Brain pericyte (primary cell): ENCODE data around the gene MAGIX.

Experiments
- DNase-seq: peaks from one replicate; pipeline ENCODE4 v3.0.0-alpha.2; 2012; ENCODE audit warnings: low read depth, low spot score

The MAGIX gene

DNA sequence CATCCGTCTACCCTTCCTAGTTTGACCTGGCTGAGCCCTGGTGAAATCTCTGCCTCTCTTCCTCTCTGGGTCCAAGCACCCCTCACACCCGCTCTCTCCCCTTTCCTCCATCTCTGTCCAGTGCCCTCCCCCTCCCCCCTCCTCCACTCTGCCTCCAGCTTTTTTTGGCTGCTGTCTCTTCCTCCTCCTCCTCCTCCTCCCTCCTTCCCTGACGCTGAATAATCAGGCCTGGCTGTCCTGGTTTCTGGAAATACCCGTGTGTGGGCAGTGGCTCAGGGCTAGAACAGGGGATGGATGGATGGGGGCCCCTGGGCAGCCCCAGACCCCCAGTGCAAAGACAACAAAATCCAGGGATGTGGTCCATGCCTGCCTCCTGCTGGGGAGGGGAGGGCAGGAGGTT, 42.2 kb downstream of the MAGIX start:
- DNase-seq, result no peak

DNA sequence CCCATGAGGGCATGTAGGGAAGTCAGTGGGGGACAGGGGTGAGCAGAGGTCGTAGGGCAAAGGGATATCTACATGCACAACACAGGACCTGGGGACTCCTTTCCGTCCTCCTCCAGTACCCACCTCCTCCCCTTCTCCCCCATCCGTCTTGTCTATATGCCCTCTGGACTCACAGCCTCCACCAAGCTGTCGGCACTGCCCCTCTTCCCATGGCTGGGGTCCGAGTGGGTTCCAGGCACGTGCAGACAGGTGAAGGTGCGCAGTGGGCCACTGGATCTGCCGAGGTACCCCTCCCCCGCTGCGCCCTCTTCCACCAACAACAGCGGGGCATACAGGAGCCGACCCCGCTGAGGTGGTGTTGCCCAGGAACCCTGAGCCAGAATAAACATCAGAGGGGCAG, 42.9 kb downstream of the MAGIX start:
- DNase-seq, result no peak

DNA sequence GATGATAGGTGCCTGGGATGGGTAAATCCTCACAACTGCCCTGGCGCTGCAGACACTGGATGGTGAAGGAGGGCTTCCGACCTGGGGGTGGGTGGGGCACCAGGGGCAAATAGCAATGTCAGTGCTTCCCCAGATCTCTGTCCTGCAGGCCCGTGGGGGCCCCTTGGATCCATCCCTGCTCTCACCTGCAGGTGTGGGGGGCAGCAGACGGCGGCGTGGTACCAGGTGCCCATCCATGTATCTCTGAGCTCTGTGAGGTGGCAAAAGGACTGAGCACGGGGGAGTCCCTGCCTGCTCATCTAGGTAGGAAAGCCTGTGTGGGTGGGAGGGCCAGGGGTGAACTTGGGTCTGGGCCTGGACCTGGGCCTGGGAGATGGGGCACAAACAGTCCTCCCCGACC, 44.0 kb downstream of the MAGIX start:
- DNase-seq, result no peak

DNA sequence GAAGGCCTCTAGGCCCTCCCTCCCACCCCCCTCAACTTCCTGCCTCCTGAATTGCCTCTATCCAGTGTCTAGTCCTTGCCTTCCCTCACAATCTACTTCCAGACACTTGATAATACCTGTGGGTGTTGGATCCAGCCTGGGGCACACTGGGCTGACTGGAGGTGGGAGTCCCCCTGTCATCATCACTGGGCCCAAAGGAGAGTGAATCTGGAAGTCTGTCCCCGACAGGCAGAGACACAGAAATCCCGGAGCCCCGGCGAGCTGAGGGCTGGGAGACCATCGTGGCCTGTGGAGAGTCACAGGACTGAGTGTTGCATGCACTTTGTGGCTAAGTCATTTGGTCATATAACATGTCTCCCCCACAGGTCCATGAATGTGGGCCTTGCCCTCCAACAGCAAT, 45.8 kb downstream of the MAGIX start:
- no peak for DNase-seq

DNA sequence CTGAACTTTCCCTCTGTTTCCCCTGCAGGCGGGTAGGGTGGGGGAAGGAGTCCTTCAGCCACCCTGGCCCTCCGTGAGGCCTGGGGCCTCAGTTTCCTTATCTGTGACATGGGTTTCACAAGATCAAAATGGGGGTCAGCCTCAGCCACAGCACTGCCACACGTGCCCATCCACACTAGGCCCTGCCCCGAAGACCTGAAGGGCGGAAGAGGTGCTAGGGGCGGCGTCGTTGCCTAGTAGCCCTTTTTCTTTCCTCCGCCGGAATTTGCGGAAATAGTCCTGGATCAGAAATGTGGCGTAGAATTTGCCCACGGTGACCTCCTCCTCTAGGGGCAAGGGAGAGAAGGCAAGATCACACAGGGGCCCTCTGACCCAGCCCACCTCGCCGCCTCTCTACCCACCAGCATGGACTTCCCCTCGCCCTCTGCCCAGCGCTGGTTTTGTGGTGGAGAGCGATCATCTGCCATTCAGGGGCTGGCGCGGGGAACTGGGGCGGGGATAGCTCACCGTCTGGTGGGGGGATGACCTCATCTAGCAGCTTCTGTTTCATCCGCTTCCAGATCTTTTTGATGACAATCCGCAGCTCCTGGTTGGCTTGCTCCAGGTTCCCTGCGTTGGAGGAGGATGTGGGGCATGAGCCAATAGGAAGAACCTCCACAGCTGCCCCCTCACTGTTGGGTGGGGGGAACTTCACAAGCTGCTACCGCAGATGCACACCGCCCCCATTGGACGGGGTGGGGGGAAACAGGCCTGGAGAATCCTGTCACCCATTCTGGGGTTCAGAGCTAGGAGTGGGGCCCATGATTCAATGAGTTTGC, 47.1 kb downstream of the MAGIX start:
- no peak for DNase-seq

DNA sequence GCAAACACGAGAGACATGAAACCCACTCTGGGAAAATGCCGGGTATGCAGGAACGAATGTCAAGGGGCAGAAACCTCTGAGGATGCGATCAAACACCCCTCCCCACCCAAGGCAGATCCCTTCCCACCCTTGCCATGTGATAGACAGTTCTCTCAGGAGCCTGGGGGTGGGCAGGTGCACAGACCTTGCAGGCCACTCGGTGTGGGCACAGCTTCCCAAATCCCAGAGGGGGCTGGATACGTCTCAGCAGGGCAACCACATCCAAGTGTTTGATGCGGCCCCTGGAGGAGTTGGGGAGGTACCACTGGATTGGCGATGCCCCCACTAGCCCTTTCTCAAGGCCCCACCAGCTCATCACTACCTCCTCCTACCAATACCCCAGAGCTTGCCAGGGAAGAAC, 47.8 kb downstream of the MAGIX start:
- no peak for DNase-seq

DNA sequence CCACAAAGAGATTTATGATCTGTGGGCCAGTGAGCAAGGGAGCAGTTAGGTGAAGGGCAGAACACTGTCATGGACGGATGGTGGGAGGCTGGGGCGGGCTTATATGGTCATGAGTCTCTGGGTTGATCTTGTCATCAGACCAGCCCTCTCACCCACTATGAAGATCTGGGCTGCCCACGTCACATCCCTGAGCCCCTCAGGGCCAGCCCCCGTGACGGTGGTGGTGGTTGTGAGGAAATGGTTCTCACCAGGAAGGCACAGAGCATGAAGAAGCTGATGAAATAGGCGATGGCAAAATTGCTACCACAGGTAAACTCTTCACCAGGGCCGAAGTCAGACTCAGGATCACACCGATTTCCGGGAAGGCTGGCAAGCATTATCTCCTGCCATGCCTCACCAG, 48.5 kb downstream of the MAGIX start:
- no peak for DNase-seq

DNA sequence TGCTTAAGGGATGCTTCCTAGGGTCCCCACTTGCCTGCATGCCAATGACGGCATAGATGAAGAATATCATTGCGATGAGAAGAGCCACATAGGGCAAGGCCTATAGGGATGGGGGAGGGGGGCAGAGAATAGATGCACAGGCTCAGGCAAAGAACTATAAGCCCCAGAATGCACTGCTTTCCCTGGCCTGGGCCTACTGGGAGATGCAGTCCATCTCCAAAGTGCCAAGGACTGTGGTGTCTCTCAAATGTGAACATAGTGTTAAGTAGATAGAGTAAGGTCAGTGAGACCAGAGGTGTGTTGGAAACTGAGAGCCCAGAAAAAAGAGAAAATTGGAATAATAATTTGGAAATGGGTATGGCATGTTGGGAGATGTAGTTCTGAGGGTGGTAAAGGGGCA, 49.7 kb downstream of the MAGIX start:
- DNase-seq, result no peak

DNA sequence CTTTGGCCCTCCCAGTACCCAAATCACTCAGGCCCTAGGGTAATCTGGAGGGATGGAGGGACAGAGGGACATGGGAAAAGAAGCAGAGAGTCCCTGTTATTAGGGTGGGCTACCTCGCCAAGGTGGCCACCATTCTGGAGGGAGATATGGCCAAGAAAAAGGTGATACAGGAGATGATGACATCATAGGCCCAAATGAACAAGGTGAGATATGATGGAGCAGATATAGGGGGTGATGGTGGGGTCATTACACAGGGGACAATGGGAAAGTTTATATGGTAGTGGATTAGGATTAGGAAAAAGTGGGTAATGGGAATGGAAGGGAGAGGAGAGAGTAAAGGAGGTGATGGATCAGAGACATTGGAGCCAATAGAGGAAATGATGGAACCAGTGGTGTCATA, 50.3 kb downstream of the MAGIX start:
- no peak for DNase-seq

DNA sequence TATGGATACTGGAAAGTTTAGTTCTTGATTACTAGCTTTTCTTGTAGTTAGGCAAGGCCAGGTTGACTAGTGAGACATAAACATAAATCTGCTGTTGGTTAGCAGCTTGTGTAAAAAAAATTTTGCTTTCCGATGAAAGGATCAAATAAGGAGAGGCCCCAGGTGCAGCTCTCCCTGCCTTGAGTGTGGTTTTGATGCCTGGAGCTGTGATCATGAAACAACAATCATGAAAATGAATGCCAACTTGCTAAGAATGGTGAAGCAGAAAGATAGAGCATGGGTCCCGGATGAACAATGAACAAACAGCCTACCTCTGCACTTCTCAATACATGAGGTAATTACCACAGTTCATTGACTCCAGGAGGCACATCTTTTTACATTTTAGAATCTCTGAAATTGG, 51.9 kb downstream of the MAGIX start:
- DNase-seq, result no peak

DNA sequence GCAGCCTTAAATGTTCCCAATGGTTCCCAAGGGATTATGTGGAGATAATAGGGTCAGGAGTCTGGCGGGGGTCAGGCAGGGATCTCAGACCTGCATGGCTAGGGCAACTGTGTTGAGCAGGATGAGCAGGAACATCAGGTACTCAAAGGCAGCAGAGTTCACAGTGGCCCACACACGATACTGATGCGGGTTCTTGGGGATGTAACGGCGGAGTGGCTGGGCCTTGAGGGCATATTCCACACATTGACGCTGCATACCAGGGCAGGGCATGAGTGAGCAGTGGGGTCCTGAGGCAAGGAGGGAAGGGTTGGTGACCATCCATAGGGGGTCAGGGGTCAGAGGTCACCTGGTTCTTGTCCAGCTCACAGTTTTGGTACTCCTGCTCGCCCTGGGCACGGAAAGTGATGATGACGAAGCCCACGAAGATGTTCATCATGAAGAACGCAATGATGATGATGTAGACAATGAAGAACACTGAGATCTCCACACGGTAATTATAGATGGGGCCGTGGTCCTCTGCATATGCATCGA, 52.5 kb downstream of the MAGIX start:
- DNase-seq, result no peak
